ENCODE results near the gene PRR18. TPM values are rescaled to one million over a fixed set of nuclear protein-coding genes. Genes with fewer than 3 reads are reported as not detected.

Gene PRR18
- total RNA-seq, 4 donors from 2014 or later = not detected

GRCh38 chr6:166258854-166259276 is 49.3 kb downstream of the PRR18 start:
- TF ChIP-seq POLR2A (IDR thresholded peaks at IDR 0.05) = no peak
- no peak for TF ChIP-seq CTCF (IDR thresholded peaks at IDR 0.05)
- Histone ChIP-seq H3K4me1 (no peaks in the 10 kb centered on the region), H3K27me3 (peaks cover under 1 to 17% of the 10 kb centered on the region in 2 donors), H3K4me3 (no peak overlapping the region), H3K9me3 (no peaks in the 10 kb centered on the region), H3K27ac (no peak overlapping the region), H3K36me3 (no peaks in the 10 kb centered on the region)
- DNase-seq = no peak
- intact Hi-C loops (cut with DNase I; ENCODE audit: low total_unique reads) = no loop called here

- intact Hi-C loops (cut with DNase I; ENCODE audit: low total_unique reads) = no loop called here
- no peak overlapping the region for H3K27ac ChIP-seq
- TF ChIP-seq CTCF (IDR thresholded peaks at IDR 0.05) = no peak
- no peak for TF ChIP-seq POLR2A (IDR thresholded peaks at IDR 0.05)
Measured at GRCh38 chr6:166257911-166258318, 50.3 kb downstream of the PRR18 start.

More at GRCh38 chr6:166257911-166258318, 50.3 kb downstream of the PRR18 start:
- H3K4me1 ChIP-seq = peaks cover 0 to 5% of the 10 kb centered on the region in 2 donors
- peaks cover 3 to 23% of the 10 kb centered on the region in 2 donors for H3K27me3 ChIP-seq
- no peaks in the 10 kb centered on the region for H3K9me3 ChIP-seq
- no peak for DNase-seq
- no peaks in the 10 kb centered on the region for H3K36me3 ChIP-seq
- no peak overlapping the region for H3K4me3 ChIP-seq

Other genes starting within 250 kb of the PRR18 start
- gene TBXT, start 140.5 kb downstream of the PRR18 start, total RNA-seq = not detected
- 10 to 100 TPM in 3 of 4 donors, 1 to 10 TPM in 1; 6.1 to 35.8 (median 33.0) TPM for gene SFT2D1, start 34.2 kb upstream of the PRR18 start, total RNA-seq
- gene MPC1, start 74.5 kb upstream of the PRR18 start, total RNA-seq = 10 to 100 TPM; 14.1 to 62.1 (median 41.7) TPM